GM21447 (cell line): ENCODE measurements around the gene WNT8B.

Experiments used
- ATAC-seq: cut with Tn5 transposase; IDR thresholded peaks from one replicate; pipeline ENCODE4 v1.9.1; 2021; ENCODE audit not compliant: unreplicated experiment

The WNT8B gene

GRCh38 chr10:100483876-100484666 is 21.3 kb downstream of the WNT8B start:
- no peak for ATAC-seq

GRCh38 chr10:100485366-100485765 is 22.6 kb downstream of the WNT8B start:
- no peak for ATAC-seq

DNA sequence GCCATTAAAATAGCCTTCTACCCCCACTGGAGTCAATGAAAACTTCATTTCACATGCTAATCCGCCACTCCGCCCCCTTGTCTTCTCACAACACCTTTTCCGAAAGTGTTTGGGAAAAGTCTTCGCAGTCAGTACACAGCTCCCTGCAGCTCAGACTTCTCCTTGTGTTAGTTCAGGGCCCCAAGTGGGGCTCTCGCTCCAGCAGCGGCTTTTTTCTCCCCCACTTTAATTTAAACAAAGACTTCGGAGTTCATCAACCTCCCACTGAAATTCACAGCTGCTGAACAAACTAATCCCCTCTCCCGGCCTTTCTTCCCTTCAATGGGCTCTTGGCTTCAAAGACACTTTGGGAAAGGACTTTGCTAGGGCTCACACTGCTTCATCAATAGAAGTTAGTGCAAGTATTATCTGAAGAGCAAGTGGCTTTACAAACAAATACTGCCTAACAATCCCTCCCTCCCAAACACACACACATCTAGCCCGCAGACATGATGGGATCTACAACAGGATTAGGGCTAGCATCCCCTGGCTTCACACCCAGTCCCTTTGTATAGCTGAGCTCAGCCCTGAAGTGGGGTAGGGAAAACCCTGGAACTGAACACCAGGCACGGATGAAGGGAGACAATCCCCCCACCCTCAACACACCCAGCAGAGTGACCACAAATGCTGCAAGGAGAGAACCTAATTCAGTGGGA is 23.1 kb downstream of the WNT8B start:
- ATAC-seq: no peak

DNA sequence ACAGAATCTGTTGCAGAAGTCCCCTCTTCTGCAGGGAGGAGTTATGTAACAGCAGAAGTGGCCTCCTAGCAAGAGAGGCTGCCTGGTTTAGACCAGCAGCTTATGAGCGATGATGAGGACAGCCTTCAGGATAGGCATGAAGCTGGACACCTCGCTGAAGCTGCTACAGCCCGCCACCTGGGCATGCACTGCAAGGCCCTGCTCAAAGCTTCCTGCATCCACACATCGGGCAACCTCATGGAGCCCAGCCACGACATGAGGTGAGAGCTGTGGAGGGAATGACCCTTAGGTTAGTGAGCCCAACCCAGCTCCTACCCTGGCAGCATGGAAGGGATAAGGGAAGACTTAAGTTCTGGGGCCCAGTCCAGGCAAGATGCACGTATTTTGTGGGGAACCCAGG is 24.7 kb downstream of the WNT8B start:
- no peak for ATAC-seq

DNA sequence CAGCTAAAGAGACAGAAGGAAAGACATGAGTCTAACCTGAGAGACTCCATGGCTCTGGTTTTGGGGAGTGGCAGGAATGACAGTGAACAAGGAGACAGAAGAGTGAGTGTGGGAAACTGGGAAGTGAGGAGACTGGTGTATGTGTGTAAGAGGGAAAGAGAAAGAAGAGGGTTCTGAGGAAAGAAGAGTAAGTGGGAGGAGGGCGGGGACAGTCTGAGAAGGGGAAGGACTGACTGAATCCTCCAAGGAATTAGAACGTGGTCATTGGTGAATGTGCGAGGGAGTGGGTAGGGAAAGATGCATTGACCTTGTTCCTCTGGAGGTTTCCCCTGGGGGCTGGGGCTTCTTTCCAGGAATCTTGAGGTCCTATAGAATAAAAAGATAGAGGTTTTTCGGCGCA is 26.6 kb downstream of the WNT8B start:
- no peak for ATAC-seq

DNA sequence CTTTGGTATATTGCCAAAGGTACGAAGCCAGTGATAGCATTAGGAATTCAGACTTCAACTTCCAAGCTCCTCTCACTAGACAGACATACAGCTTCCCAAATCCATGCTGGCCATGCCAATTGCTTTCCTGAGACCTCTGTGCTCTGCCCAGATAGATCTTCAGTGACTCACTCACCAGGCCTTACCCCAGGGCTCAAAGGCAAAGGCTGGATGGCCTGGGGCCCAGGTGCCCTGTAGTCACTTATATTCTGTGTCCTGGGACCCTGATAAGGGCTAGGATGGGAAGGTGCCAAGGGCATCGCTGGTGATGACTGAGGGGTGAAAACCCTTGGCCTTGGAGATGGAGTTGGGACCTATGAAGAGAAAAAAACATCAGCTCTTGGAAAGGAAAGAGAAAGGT is 27.7 kb downstream of the WNT8B start:
- ATAC-seq: no peak

GRCh38 chr10:100496567-100496966 is 33.8 kb downstream of the WNT8B start:
- no peak for ATAC-seq

- no peak for ATAC-seq
Measured at GRCh38 chr10:100498059-100498458, 35.2 kb downstream of the WNT8B start.

- no peak for ATAC-seq
Measured at GRCh38 chr10:100501423-100501822, 38.6 kb downstream of the WNT8B start.

- ATAC-seq: no peak
Measured at GRCh38 chr10:100502926-100503494, 40.2 kb downstream of the WNT8B start.

DNA sequence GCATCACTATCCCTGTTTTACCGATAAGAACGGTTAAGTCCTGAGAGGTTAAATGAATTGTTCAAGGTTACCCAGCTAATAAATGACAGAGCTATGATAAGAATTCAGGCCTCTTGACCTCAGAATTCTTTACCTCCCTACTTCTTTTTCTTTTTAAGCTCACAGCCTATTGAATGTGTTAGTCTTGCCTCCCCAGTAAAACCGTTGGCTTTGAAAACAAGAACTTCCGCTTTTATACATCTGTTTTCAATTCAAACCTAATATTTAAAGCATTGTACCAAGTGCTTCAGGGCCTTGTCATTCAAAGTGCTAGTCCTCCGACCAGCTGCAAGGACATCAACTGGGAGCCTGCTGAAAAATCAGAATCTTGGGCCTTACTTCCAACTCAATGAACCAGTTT is 41.3 kb downstream of the WNT8B start:
- ATAC-seq: no peak

- no peak for ATAC-seq
Measured at GRCh38 chr10:100505164-100505563, 42.4 kb downstream of the WNT8B start.

DNA sequence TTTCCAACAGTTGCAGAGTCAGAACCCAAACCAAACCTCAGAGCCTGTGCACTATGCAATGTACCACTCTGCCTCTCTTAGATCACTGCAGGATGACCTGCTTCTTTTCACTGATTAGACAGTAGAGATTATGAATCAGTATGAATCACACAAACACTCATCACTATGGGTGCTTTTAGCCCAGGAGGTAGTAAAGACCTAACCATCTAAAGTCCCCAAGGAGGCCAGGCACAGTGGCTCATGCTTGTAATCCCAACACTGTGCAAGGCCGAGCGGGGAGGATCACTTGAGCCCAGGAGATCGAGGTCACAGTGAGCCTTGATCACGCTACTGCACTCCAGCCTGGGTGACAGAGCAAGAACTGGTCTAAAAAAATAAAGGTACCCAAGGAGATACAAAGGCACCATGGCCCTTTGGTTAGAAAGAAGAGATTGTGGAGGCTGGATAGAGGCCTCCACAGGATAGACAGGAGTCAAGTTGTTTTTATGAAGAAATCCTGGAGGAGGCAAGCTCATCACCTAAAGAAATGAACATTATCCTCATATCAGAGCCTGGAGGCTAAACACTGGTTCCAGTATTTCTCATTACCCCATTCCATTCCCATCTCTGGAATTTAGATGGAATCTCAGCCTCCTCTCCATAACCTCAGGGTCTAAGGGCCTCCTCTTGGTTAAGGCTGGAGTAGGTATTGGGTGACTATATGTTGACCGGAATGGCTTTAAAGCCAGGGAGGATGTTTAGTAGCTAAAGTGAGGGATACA is 44.0 kb downstream of the WNT8B start:
- ATAC-seq: no peak

GRCh38 chr10:100507357-100507732 is 44.5 kb downstream of the WNT8B start:
- no peak for ATAC-seq

- no peak for ATAC-seq
Measured at GRCh38 chr10:100508266-100508665, 45.5 kb downstream of the WNT8B start.

- no peak for ATAC-seq
Measured at GRCh38 chr10:100508691-100509150, 45.9 kb downstream of the WNT8B start.

DNA sequence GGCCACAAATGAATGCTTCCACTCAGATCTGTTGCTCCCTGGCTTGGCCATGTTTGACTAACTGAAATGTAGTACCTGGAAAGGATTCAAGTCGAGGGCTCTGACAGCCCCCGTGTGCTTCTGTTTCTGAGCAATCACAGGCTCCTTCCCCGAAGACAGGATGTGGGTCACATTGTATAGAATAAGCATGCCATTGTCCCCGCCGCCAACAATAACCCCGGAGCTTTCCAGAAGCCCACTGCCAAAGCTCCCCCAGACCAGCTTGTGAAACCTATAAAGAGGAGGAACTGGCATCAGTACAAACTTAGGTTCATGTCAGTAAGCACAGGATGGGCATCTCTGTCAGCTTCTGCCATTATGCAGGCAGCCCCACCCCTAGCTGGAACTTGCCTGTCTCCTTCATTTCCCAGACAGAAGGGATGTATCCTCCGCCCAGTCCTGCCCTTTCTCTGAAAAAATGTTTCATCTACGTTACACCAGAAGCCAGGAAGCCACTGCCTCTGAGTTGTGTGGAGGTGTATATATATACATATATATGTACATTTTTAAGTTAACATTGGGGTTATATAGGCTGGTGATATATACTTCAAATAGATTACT is 46.5 kb downstream of the WNT8B start:
- no peak for ATAC-seq

- ATAC-seq: no peak
Measured at GRCh38 chr10:100510533-100511308, 47.9 kb downstream of the WNT8B start.

GRCh38 chr10:100515612-100516011 is 52.8 kb downstream of the WNT8B start:
- no peak for ATAC-seq

DNA sequence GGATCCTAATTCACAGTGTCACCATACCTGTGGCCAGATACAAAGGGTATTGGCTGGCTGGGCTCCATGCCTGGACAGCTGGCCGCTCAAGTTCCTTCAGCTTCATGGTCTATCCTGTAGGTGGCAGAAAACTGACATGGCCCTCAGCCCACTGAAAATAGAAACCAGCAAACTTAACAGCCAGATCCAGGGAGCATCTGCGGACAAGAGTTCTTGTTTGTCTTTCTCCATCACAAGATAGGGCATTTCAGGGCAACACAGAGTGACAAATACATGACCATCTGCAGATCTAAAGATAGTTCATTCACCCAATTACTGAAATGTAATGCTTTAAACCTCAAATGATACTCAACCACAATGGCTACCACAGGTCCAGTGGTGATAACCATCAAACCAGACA is 54.0 kb downstream of the WNT8B start:
- ATAC-seq: no peak
